Activated CD8-positive, alpha-beta memory T cell treated with anti-CD3 and anti-CD28 coated beads, Interleukin-2, amount 50 U/mL, for 4 hours (primary cell): ENCODE measurements around the gene UNC5B.

Experiments used
- DNase-seq: peaks from one replicate; pipeline ENCODE4 v3.0.0-alpha.2; 2020

Gene UNC5B

DNA sequence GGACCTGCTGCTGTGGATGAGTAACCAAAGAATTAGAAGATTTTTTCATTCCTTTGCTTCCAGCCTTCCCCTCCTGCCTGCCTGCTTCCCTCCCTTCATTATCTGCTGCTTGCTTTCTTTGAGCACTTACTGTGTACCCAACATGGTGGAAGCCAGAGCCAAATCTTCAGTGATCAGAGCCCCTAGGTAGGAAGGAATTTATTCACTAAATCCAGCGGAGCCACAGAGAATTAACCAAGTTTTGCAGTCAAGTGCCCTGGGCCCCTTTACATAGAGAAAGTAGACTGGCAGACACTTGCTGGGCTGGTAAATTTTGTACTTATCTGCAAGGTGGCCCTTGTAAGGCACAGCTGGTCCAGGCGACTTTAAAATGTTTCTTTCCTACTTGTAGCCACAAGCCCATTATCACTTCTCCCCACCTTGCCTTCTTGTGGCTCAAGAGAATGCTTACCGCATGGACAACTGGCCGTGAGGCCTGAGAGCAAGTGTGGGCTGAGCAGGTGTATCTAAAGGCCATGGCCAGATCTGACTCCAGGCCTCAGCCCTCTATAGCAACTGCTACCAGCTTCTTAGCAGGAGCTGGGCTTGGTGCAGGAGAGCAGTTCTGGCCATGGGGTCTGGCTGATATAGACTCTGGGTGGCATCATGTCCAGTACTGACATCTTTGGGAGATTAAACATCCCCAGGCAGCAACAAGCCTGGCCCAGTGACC, 11.1 kb downstream of the UNC5B start:
- DNase-seq = no peak

DNA sequence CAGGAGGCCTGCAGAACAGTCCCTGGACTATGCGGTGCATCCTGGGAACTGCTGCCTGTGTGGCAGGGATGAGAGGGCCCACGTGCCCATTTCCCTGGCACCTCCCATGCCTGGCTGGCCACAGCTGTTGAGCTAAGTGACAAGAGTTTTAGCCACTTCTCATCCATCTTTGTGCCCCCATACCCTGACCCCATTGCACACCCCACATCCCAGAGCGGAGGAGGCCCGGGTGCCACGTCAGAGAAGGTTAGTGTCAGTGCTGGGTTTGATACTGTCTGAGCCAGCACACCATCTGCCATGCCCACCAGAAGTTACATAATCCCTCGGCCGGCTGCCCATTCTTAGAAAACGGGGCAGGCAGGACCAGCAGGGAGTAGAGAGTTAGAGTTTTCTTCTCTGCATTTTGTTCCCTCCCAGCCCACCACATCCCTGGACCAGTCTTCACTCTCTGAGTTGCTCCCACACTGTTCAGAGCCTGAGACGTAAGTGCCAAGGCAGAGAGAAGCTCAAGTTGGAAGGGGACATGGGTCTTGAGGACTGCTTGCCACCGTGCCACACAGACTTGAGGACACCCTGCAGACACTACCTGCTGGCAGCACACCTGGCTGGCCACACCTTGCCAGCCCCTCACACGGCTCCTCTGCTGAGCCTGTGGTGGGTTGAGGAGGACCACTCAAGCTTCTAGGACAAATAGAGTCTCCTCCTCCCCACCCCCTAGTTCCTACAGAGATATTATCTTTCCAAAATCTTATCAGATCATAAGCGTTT, 13.1 kb downstream of the UNC5B start:
- no peak for DNase-seq

DNA sequence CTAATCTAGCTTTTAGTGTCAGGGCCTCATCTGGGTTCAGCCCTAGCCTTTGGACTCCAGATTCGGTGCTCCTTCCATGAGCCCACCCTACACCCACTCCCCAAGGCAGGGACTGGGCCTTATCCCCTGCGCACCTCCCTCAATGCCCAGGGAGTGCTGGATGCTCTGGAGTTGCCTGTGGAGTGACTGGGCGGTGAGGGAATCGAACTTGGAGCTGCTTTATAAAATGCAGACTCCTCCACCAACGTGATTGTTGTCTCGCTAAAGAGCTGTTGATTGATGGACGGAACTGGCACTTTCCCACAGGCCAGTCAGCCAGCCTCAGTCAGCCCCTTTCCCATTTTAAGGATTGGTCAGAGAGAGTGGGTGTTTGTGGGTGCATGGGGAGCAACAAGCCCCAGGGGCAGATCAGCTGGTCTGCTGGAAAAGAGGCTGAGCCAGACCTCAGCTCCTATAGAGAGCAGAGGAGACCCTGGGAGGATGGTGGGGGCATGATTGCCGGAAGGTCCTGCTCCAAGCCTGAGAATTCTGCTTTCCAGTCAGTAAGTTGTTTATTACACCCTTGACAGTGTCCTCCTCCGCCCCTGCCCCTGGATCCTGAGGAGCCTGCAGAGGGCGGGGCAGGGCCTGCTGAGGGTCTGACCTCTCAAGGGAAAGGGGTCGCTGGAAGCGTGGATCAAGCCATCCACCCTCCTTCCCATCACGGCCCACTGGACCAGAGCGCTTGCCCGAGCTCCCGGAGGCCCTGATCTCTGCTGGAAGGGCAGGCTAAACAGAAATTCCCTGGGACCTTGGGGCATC, 16.7 kb downstream of the UNC5B start:
- DNase-seq = no peak

DNA sequence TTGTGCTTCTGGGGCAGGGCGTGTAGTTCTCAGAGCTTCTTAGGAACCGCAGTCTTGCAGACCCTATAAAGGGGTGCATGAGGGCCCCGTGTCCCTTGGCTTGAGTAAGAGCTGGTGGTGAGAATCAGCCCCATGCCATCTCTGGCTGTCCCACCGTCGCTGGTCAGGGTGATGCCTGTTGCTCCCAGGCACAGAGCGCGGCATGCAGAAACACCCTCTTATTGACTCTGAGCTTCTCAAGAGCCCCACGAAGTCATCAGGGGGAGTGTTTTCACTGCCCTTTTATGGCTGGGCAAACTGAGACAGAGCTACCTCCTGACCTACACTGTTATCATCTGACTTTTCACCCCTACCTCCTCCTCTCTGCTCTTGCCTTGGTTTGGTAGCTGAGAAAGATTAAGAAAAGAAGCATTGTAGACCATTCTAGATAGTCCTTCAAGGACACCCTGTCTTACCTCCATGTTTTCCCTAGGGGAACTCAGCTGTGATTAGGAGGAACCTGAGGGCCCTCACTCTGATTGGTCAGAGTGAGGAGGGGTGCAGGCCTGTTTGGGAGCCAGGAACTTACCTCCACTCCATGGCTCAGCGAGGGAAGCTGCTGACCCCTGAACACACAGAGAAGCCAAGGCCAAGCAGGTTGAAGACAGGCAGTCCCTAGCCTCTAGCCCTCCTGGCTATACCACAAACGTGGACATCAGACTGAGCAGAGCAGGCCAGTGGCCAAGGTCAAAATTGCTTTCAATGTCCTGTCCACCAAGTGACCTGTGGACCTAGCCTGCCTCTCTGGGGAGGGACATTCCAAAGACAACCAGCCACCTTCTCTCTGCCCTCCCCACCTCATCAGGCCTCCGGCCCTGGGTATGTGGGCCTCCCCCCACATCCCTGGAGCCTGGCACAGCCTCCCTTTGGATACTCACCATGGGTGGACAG, 17.6 kb downstream of the UNC5B start:
- no peak for DNase-seq

DNA sequence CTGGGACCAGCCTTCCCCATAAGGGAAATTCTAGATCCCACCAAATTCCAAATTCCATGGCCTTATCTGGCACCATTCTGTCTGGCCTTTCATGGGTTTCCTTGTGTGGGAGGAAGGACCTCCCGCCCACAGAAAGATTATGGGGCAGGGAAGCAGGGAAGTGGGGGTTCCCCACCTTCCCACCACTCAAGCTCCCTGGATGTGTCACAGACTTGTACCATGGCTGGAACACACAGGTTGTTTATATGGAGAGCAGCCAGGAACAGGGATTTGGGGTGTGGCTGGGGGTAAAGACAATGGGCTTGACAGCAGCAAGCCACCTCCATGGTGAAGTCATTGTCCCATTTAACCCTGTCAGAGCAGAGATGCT, 18.3 kb downstream of the UNC5B start:
- no peak for DNase-seq

DNA sequence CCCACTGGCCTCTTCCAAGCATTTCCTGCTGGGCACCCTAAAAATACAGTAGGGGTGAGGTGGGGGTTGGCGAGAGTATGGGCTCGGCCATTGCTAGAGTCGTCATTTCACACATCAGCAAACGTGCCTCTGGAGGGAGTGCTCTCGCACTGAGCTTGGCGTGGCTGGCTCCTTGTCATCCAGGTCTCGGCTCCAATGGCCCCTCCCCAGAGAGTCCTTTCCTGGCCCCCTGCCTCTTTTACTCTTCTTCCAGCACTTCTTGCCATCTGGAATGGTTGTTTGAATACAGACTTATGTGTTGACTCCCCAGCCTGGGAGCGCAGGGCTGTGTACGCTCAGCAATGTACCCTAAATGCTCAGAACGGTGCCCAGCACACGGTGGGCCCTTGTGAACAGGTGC, 18.8 kb downstream of the UNC5B start:
- no peak for DNase-seq

DNA sequence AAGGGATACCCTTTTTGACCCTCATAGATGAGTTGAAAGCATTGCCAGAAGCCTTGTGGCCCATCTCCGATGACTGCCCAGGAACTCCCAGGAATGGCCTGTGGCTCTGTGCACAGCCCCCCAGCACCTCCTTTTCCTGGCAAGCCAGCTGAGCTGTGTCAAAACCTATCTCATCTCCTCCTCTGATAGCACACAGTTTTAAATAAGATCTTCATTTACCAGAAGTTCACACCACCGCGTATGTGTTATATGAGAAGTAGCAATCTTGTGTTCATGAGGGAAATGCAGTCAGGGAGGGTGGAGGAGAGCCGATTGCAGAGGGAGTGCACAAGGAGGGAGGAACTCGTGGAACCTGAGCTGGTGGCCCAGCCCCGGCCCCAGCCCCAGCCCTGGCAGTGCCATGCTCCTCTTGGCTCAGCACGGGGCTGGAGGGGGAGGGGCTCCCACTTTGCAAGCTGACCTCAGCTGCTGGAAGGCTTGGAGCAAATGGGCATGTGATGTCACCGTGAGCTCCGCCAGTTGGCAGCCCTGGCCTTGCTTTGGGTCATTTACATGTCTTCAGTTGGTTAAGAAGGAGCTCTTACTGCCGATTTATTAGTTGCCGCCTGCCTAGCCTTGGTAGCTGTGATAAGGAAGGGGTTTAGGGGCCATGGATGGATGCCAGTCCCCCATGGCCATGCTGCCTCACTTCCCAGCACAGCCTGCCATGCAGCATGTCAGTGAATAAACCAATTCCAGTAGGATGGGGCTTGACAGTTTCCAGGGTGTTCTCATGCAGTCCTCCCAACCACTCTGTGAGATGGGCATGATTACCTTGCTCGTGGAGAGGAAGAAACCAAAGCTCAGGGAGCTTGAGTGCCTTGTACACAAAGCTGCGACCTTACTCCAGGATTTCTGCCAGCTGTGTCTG, 20.0 kb downstream of the UNC5B start:
- DNase-seq = no peak

DNA sequence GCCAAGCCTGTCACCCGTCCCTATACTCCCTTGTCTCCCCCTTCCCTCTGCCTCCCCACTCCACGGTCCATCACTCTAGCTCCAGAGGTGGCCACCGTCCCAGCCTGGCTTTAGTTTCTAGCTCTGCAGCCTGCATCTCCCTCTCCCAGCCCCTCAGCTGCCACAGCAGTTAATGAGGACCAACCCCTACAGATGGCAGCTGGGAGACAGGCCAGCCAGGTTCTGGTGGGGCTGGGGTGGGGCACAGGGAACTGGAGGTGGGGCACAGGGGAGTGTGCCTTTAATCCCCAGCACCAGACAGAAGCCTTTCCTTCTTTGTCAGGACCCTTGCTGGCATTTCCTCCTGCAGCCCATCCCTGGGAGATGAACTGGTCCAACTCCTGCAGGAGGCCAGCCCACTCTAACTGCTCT, 21.1 kb downstream of the UNC5B start:
- no peak for DNase-seq

DNA sequence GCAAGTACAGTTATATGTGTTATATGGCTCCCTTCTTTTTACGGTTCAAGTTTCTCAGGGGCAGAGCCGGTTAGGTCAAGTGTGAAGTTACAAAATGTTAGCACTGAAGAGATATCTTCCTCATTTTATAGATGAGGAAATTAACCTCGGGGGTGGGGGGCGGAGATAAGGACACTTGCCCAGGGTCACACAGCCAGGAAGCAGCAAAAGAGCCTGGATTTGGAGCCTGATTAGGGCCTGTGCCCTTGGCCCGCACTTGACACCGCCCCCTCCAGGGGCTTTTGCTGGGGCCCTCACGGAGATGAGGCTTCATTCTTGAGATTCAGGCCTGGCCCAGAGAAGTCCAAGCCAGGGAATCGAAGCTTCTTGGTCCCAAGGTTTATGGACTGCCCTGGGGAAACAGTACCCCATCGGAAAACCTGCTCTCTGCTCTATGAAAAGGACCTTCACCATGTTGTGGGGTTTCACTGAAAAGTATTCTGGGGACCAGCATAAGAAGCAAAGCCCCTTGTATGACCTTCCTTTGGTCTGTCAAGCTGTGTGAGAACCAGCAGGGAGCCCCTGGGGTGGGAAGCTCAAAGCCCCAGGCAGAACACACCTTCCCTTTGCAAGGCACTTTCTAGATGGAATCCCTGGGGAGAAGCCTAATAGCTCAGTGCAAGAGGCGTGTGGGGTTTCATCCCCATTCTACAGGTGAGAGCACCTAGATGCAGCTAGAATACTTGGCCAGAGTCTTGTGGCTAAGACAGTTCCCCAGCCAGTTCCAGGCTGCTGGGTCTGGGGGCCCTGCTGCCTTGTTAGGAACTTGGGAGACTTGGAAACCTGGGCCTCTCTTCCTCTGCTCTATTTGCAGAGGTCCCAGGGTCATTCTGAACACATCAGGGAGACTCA, 21.9 kb downstream of the UNC5B start:
- DNase-seq = no peak

DNA sequence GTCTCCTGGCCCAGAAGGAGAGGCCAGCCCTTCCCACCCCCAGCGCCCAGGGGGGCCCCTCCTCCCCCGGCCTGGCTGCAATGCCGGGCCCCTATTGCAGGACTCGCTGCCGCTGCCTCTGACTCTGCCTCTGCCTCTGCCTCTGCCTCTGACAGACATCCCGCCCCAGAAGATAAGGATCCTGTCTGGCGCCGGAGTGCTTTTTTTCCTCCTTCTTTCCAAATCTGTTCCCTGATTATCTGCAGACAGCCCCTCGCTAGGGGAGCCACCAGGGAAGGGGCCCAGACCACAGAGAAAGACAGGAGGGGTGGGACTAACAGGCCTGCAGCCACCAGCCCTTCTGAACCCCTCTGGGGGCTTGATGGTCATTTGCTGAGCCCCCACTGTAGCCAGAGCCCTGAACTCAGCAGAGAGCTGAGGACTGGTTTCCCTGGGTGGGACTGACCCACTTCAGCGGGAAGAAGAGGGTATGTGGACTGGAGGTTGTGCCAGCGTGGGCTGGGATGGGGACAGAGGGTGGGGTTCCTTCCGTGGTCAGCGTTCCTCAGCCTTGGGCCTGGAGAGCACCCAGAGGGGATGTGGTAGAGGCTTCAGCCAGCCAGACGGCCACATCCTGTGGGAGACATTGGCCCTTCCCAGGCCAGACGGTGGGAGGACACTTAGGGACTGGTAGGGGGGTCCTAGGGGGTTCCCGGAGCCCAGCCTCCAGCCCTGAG, 22.8 kb downstream of the UNC5B start:
- no peak for DNase-seq

DNA sequence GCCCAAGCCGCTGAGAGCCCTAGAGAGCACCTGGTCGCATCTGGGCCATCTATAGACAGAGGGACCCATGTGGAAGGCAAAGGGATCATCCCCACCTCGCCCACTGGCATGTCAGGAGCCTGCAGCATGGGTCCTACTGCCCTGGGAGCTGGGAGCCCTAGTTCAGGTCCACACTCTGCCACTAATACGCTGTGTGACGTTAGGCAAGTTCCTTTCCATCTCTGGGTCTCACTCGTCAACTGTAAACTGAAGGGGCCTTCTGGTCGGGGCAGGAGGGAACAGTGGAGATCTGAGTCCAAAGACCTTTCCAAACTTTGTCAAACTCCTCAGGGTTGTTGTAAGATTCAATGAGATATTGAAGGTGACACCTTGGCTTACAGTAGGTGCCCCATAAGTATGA, 23.4 kb downstream of the UNC5B start:
- no peak for DNase-seq

DNA sequence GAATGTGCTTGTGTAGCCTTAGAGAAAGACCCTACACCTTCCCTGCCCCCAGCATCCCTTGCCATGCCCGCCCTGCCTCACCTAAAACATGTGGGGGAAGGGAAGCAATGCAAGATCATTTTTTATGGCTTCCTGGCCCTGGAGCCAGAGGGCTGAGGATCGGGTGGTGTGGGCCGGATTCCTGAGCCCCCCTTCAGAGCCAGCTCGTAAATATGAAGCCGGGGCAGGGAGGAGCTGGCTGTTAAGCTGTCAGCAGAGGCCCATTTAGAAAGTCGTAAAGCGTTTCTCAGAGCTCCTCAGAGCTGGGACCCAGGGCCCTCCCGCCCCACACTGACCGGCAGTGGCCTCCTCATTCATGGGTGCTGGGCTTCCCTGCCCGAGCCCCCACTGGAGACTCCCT, 23.9 kb downstream of the UNC5B start:
- DNase-seq = no peak

DNA sequence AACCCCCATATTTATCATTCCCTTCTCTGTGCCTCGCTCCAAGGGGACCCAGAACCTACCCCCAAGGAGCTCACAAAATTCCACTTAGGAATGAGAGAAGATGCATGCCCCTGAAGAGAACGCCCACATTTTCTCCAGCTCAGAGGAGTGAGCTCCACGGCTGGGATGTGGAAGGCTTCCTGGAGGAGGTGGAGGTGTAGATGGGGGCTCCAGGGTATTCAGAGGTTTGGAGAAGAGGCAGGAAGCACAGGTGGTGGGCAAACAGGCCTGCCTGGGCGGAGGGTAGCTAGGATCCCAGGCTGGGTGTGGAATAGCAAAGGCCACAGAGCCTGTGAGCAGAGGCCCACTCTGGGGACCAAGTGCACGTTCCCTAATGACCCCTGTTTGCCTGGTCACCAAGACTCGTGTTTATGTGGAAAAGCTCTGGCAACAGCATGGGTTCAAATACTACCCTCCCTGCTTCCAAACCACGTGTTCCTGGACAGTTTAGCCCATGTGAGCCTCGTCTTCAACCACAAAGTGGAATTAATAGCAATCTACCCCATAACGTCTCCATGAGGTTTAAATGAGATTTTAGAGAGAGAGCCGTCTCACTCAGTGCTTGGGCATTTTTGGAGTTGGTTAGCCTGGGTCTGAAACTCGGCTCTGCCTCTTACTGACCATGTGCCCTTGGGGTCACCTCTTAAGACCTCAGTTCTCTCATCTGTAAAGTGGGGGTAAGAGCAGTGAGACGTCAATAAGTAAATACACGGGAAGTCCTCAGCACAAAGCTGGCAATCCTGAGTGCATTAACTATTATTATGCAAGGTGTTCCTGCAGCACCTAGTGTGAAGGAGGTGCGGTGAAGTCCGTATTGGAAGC, 24.7 kb downstream of the UNC5B start:
- DNase-seq = no peak

DNA sequence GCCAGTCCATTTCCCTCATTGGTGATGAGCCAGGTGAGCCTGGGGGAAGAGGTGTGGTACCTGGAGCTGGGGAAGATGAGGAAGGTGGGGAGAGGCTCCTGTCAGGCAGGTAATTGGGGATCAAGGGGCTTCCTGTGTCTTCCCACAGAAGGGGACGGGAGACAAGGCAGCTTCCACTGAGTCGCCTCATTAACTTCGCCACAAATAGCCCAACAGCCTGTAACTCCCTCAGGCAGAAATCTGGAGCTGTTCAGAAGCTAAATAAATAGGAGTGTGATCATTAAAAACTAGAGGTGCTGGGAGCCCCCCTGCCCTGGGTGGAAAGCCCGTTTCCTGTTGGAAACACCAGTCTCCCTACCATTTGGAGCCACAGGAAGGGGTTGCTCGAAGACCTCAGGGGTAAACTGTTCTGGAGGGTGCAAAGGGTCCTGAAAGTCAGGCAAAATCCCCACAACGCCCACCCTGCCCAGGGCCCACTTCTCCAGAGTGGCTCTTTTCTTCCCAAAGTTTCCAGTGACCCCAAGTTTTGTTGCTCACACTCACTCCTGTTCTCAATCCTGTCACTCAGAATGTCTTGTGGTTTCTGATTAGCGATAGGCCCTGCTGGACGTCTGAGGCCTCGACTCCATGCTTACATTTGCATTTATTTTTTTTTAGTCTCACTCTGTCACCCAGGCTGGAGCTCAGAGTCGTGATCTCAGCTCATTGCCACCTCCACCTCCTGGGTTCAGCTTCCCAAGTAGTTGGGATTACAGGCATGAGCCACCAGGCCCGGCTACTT, 25.7 kb downstream of the UNC5B start:
- DNase-seq = no peak

DNA sequence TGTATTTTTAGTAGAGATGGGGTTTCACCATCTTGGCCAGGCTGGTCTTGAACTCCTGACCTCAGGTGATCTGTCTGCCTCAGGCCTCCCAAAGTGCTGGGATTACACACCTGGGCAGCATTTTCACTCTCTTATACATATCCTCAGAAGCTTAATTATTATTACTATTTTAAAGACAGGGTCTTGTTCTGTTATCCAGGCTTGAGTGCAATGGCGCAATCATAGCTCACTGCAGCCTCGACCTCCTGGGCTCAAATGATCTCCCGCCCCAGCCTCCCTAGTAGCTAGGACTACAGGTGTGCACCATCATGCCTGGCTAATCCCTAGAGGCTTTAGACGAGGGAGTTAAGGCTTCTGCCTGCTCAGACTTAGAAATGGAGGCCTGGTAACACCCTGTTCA, 26.3 kb downstream of the UNC5B start:
- DNase-seq = no peak

DNA sequence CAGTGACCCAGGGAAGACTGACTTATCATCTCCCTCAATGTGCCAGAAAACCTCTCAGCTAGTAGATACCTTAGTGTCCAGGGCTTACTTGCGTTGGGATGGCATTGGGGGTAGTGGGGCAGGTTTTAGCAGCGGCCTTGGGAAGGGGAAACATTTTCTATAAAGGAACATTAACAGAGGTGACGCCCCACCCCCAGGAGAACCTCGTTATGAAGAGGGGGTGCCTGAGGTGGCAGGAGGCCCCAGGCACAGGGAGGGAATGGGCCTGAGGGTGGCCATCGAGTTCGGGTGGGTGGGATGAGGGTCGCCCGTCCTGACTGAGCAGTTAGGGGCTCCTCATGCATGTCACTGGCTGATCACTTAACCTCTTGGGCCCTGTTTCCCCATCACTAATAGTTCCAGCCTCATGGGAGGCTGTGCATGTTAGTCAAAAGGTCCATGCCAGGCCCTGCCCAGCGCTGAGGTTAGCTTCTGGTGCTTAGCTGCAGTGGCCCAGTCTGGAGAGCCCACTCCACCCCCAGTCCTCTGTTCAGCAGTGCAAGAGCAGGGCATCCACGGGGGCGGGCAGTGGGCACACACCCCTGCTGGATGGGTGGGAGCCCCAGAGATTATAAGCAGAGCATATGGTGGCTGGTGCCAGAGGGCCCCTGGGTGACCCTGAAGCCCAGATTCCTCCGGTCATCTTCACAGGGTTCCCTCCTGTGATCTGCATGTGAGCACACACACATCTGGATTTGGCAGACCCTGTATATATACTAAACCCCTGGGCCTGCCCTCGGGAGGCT, 27.0 kb downstream of the UNC5B start:
- DNase-seq = no peak
